Inflammatory macrophage (primary cell): ENCODE data around the gene DDAH2.

Experiments
- DNase-seq, 2 donors: peaks; one replicate each; pipeline ENCODE4 v3.0.0-alpha.2; 2020 to 2022
- total RNA-seq, 18 experiments: gene quantifications; one replicate each; lab custom pipeline; 2026; ENCODE audit warnings: mixed read lengths in 6 of 18, inconsistent platforms in 2 of 18; lab: John Stamatoyannopoulos, UW

DDAH2 gene, protein sequence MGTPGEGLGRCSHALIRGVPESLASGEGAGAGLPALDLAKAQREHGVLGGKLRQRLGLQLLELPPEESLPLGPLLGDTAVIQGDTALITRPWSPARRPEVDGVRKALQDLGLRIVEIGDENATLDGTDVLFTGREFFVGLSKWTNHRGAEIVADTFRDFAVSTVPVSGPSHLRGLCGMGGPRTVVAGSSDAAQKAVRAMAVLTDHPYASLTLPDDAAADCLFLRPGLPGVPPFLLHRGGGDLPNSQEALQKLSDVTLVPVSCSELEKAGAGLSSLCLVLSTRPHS
- 14.9 to 56.2 (median 26.7) reads per million in 18 experiments for total RNA-seq

DNA sequence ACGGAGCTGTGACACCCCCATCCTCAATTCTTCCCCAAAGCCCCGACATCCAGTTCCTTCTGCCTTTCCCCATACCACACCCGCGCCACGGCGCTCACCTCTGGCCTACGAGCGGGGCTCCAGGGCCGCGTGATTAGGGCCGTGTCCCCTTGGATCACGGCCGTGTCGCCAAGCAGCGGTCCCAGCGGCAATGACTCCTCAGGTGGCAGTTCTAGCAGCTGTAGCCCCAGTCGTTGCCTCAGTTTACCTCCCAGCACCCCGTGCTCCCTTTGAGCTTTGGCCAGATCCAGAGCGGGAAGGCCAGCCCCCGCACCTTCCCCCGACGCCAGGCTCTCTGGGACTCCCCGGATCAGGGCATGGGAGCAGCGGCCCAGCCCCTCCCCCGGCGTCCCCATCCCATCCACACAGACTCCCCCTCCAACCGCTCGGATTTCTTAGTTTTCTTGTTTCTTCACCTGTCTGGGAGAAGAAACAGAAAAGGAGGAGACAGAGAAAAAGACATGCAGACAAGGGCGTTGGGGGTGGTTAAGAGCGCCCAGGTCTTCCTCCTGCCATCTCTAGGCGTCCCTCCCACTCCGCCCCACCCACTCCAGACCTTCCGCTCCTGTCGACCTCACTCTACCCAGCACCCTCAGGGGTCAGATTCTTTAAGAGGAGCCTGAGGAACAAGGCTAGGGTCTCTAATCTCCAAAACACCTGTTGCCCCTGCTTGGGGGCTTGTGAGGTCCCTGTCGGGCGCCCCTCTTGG lies at the start of gene DDAH2:
DDAH2 (minus strand) TSS at position 533 of the 748 bp plus-strand sequence; CDS start at position 395, 138 bp downstream.
- DNase-seq: no peak

DNA sequence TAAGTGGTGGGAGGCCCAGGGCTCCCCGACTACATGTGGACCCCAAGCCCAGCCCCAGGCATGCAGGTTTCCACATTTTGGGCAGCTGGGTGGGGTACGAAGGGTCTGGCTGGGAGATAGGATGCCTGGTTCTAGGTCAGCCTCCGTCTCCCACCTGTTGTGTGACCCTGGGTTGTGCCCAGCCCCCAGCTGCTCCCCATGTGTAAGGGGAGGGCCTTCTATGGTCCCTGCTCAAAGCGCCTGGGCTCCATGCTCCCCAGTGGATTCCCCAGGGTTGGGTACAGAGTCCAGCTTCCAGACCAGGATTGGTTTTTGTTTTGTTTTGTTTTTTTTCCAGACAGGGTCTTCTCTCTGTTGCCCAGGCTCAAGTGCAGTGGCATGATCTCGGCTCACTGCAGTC lies 49.1 kb upstream of the DDAH2 start:
- DNase-seq: no peak

DNA sequence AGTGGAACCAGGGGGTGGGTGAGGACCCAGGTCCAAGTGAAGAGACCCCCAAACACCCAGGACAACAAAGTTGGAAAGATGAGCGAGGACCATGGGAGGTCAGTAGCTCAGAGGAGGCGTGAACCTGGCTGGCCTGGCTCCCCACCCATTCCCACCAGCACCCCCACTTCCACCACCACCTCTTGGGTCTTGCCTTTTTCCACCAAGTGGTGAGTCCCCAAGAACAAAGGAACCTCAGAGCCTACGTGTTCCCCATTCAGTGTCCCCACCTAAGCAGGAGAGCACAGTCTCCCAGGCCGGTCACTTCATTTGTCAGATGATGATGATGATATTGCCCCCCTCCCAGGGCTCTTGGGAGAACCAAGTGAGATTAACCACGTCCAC lies 48.6 kb upstream of the DDAH2 start:
- DNase-seq: no peak

DNA sequence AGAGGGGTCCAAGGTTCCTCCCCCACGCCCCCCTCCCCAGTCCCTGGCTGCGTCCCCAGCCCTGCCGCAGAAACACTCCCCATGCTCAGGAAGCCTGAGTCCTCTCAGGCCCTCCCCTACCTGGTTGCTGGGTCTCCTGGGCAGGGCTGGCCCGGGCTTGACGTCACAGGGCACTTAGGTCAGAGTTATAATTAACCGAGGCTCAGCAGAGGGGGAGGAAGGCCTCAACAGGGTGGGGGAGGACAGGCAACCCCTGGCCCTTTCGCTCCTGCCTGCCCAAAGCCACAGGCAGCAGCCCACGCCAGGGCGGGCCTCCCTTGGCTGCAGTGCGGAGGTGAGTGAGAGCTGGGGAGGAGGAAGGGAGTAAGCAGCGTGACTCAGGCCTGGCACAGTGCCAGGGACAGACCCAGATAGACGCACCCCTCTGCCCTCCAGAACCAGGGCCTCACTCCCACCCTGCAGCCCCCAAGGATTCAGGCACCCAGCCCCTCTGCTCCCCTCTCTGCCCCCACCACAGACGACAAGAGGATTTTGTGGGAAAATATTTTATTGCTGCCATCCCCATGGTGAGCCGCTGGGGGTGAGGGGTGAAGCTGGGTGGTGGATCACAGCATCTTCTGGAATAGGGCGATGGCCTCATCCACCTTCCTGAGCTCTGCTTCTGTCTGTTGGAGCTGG lies 48.0 kb upstream of the DDAH2 start, which contains the start of gene VWA7:
VWA7 (minus strand) TSS at position 340 of the 678 bp plus-strand sequence. CDS start 549 bp downstream, outside the sequence.
- peak; percentile 86 to 92 for DNase-seq

DNA sequence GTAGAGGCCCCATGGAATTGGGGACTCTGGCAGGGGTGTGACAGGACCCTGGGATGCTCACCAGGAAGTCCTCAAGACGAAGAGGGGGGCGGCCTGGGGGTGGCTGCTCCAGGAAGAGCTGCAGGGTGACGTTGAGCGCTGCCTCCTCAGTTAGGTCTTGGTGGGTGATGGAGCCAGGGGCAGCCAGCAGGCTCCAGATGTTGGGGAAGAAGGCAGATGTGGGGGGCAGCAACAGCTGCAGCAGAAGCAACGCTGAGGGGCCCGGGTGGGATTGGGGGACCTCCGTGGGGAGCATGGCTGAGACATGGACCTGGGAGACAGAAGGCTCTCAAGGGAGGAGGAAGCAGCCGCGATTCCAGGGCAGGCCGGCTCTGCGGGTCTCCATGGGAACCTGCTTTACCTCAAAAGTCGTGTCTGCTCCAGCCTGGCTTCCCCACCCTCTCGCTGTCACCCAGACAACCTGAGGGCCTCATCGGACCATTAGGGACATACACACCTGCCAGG lies 47.4 kb upstream of the DDAH2 start:
- DNase-seq: no peak

DNA sequence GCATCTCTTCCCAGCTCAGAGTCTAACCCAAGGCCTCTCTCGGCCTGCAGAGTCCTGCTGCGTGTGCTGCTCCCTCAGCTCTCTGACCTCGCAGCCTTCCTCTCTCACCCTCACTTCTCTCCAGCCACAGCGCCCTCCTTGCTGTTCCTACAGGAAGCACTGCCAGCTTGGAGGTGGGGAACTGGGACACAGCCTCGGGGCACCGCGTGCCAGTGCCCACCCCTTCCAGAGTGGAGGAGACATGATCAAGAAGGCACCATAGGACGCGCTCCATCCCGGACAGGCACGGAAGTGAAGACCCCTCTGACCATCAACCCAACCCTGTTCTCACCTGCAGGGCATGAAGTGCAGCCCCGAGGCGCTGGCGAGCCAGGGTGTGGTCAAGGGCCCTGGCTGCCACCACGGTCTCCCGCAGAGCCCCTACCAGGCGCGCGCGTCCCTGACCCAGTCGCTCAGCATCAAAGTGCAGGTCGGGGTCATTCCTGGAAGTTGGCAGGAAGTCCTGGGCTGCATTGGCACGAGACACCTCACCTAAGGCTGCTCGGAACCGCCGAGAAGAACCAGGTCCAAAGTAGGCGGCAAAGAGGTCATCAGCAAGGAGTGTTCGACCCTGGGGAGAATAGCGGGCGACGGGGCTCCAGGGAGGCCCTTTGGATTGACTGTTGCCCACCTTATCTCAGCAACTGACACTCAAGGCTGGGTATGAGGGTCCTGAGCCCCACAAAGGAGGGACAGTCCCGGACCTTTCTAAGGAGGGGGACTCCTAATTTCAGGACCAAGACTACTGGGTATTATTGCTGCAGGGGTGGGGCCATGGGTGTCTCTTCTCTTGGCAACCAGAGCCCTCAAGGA lies 46.8 kb upstream of the DDAH2 start:
- no peak for DNase-seq

DNA sequence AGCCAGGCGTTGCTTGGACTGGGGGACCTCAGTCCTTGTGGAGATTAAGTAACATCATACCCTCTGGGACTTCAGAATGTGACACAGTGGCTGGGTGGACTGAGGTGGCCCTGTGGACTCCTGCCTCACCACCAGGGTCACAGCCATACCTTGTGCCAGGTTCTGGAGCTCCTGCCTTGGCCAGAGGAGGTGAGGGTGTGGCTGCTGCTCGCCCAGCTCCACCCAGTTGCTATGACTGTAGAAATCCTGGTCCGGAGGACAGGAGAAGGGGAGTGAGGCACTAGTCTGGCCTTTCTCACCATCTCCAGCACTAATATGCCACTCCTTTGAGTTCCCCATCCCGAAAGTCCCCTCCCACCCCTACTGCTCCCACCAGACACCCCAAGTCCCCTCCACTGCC lies 46.1 kb upstream of the DDAH2 start:
- DNase-seq: no peak

DNA sequence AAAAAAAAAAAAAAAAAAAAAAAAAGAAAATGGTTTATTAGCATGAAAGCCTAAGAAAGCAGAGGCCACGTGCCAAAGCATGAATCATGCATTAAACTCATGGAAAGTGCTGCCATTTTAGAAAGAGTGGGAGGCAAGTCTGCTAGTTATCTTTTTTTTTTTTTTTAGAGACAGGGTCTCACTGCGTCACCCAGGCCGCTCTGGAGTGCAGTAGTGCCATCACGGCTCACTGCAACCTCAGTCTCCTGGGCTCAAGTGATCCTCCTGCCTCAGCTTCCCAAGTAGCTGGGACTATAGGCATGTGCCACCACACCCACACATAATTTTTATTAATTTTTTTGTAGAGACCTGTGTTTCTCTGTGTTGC lies 42.9 kb upstream of the DDAH2 start:
- DNase-seq: no peak

DNA sequence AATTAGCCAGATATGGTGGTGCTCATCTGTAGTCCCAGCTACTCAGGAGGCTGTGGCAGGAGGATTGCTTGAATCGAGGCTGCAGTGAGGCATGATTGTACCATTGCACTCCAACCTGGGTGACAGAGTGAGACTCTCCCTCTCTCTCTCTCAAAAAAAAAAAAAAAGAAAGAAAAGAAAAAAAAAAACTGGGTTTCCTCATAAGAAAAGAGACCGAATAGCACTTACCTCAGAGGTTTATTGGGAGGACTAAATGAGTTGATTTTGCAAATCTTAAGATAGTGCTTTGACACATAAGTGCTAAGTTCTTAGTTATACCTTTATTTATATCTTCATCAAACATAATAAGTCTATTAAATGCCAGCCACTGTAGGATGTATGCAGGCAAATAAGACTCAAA lies 41.8 kb upstream of the DDAH2 start:
- DNase-seq: no peak

DNA sequence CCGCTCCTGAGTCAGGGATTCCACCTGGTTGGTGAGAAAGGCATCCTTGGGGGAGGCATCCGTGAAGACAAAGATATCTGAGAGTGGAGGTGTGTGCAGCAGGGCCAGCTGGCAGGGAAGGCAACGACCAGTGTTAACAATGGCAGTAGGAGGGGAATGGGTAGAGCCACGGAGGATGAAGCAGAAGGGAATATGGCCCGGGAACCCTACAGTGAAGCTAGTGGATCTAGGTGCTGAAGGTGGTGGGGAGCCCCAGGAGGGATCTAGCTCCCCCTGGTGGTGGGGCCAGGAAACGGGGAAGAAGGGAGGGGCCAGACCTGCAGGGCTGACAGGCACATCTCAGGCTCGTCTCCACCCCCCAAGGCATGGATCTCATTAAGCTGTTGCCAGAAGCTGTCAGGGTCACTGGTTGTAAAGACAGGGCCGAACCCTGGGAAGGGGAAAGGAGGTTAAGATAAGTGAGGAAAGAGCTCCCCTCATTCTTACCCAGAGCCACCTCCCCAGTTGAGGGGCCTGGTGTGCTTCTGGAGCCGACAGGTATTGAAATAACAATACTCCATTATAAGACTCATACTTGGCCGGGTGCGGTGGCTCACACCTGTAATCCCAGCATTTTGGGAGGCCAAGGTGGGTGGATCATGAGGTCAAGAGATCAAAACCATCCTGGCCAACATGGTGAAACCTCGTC lies 40.7 kb upstream of the DDAH2 start:
- DNase-seq: peak; percentile 78 to 89

DNA sequence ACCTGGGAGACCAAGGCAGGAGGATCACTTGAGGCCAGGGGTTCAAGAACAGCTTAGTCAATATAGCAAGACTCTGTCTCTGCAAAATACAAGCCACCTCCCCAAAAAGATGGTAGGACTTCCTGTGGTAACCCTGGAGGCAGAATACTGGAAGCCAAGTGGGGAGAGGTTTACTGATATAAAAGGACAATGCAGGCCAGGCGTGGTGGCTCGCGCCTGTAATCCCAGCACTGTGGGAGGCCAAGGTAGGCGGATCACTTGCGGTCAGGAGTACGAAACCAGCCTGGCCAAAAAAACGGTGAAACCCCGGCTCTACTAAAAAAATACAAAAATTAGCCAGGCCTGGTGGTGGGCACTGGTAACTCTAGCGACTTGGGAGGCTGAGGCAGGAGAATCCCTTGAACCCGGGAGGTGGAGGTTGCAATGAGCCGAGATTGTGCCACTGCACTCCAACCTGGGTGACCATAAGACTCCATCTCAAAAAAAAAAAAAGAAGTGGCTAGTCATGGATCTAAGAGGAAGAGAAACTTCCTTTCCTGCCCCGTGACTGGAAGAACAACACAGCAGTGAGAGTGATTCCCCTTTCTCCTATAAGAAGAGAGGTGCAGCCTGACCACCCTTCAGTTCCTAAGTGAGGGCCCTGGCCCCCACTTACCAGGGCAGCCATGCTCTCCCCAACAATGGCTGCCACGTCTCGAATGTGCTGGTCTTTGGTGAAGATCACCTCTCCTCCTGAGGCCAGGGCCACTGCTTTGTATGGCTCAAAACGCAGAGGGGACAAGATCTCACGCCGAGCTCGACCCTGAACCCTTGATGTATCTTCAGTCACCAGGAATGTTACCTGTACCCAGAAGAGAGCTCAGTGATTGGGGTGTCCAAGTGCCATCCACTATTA lies 39.5 kb upstream of the DDAH2 start:
- peak; percentile 85 to 86 for DNase-seq

DNA sequence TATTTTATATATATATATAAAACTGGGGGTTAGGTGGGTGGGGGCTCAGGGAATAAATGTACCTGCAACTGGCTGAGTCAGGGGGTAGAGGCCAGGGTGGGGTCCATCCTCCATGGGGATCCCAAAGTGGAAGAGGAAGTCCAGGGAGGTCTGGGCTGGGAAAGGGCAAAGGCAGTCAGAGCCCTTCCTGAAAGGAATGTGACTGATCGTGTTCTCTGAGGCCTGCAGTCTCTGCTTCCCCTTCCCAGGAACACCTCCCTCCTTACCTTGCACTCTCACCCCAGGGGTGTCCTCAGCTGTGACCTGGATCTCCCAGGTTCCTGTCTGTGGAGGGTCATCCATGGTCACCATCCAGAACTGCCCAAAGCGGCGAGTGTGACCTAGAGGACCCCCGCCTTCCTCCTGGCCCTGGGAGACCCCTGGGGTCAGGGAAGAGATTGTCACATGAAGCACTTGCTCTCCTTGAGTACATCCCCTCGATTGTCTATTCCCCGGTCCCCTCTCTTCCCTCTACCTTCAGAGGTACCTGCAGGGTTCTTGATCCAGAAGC lies 38.1 kb upstream of the DDAH2 start:
- DNase-seq: no peak

DNA sequence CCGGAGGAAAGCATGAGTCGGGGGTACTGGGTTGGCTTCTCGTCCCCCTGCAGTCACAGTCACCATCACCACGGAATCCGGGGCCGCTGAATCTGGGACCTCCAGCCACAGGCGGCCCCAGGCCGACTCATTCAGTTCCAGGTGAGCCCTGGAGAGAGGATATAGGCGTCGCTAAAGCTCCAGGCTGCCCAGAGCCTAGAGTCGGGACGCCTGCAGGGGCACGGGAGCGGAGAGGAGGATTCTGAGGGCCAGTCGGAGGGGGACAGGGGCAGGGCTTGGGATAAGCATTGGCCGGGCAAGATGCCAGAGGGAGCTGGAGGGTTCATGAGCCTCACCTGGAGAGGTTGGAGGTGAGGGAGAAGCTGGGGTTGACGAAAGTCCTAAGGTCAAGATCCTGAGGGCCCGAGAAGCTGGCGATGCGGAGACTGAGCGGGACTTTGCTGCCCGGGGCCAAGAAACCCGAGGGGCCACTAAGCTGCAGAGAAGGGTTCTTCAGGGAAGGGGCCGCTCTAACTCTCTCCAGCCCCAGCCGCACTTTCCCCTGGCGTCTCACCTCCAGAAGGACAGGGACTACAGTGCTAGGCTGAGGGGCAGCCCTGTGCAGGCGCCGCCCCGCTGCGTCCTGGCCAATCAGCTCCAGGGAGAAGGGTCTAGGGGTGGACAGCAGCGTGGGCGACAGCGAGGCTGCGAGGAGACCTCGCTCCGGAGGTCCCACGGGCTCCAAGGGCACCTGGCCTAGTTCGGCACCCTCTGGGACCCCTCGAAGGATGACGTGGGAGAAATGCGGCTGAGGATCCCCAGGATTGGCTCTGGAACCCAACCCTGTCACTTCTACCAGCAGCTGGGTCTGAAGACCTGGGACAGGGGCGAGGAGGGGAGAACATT lies 37.1 kb upstream of the DDAH2 start:
- no peak for DNase-seq

DNA sequence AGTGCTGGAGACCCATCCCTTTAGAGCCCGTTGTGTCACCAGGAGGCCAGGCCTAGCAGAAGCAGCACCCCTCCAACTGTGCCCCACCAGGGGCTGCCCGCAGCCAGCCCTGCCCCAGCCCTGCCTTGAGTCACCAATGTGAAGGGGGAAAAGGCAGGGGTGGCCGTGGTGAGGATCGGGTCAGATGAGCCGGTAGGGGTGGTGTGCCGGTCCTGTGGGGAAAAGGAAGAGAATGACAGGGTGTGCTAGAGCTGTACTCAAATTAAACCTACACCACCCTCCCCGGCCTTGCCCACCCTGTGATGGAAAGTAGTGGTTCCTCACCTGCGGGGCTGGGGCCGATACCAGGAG lies 36.4 kb upstream of the DDAH2 start:
- DNase-seq: no peak

DNA sequence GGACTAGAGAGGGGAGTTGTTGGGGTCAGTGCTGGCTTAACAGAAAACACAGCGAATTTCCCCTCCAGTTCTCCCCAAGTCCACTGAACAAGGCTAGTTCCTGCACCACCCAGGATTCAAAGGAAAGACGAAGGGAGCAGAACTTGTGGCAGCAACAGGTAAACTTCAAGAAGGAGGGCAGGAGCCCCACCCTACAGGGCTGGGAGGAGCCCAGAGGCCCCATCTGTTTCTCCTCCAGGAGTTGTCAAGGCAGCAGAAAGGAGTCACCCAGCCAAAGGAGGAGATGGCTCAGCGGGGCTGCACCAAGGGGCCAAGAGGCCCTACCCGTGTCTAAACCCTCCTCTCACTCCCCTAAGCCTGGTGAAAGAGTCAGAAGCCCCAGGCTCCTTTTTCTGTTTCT lies 35.1 kb upstream of the DDAH2 start:
- no peak for DNase-seq

DNA sequence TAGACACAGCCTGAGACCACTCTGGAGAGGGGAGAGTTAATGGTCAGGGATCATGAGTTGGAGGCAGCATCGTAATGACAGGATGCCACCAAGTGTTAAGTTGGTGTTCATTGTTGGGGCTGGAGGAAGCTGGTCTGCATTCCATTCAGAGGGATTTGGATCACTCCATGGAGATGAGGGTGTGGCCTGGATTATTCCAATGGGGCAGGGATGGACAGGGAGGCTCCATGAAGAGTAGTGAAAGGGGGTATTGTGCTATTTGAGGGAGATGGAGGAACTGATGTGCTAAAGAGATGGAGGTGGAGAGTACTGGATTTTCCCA lies 34.5 kb upstream of the DDAH2 start:
- no peak for DNase-seq

DNA sequence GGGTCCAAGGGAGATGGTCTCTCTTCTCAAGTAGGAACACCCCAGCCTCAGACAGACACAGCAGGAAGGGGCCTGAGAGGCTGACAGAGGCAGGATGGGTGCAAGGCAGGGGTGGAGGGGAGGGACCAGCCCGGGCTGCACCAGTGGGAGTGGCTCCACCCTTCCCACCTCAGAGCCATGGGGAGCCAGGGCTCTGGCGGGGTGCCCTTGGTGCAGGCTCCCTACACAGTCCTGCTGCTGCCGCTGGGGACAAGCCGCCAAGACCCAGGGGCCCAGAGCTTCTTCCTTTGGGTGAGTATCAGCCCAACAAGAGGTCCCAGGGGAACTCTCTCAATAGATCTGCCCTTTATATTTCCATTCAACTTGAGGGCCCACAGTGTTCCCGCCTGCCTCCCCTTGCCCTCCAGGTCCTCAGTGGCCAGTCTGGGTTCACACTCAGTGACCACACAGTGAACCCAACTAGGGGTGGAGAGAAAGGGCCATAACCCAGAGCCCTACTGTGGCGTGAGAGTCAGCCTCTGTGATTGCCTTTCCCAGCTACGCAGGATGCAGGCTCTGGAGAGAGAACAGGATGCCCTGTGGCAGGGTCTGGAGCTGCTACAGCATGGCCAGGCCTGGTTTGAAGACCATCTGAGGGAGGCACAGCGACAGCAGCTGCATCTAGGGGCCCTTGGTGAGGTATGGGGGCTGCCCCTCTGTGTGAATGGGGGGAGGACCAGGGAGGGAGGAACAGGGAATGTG lies 33.9 kb upstream of the DDAH2 start:
- no peak for DNase-seq

DNA sequence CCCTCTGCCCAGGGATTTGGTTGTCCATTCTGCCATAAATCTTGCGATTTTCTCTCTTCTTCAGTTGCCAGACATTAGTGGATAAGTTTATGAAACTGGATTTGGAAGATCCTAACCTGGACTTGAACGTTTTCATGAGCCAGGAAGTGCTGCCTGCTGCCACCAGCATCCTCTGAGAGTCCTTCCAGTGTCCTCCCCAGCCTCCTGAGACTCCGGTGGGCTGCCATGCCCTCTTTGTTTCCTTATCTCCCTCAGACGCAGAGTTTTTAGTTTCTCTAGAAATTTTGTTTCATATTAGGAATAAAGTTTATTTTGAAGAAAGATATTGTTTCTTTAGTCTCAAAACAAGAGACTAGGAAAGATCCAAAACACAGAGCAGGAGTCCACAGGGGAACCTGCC lies 33.3 kb upstream of the DDAH2 start, which contains the start of gene SAPCD1:
SAPCD1 (plus strand) TSS at position 301 of the 400 bp plus-strand sequence. CDS start 399 bp downstream, outside the sequence.
- DNase-seq: no peak

DNA sequence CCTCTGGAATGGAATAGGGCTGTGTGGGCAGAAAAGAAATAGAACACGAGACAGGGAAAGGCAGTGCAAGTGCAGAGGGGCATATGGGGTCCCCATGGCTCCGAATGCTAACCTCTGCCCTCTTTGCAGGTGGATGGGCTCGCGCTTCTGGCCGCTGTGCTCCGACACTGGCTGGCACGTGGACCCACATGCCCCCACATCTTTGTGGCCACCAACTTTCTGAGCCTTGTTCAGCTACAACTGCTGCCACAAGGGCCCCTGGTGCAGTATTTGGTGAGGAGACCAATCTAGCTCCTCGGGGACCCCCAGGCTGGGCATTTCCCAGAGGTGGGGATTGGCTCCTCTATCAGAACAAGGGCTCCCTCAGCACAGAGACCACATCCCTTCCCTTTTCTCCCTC lies 32.2 kb upstream of the DDAH2 start:
- DNase-seq: no peak
